Peyer's patch (tissue), 4 donors: Measurements from ENCODE around the gene TUFM. TPM values are rescaled to one million over a fixed set of nuclear protein-coding genes. Genes with fewer than 3 reads are reported as not detected.

ENCODE experiments used
- DNase-seq, 3 donors: peaks; one replicate each; pipeline ENCODE4 v3.0.0-alpha.2; 2017 to 2019
- H3K27ac ChIP-seq, 4 donors: fragments of 200-600 bp; sonication (generic); one replicate each; pipeline ENCODE4 v1.5.1; 2016 to 2019
- H3K27me3 ChIP-seq, 2 donors: fragments of 200-600 bp; sonication (generic); one replicate each; pipeline ENCODE4 v1.5.1; 2019
- H3K36me3 ChIP-seq, 3 donors: fragments of 200-600 bp; sonication (generic); one replicate each; pipeline ENCODE4 v1.5.1; 2016 to 2019
- H3K4me1 ChIP-seq, 4 donors: fragments of 200-600 bp; sonication (generic); one replicate each; pipeline ENCODE4 v1.5.1; 2016 to 2019
- H3K4me3 ChIP-seq, 4 donors: fragments of 200-600 bp; sonication (generic); 1 replicate in 3 of 4; 2 replicates in 1 of 4; pipeline ENCODE4 v1.5.1; 2016 to 2019; ENCODE audit warnings: mild to moderate bottlenecking in 1 of 4
- H3K9me3 ChIP-seq, 4 donors: fragments of 200-600 bp; sonication (generic); one replicate each; pipeline ENCODE4 v1.5.1; 2016 to 2019; ENCODE audit warnings: mild to moderate bottlenecking in 1 of 4
- CTCF ChIP-seq, 6 experiments: fragments of 450-650 bp in 4 of 6; fragments of 200-600 bp in 2 of 6; sonication (generic) in 1 of 6; IDR thresholded peaks; one replicate each; pipeline ENCODE4 v1.5.1; 2017 to 2019; ENCODE audit warnings: antibody characterized with exemption in 6 of 6, mild to moderate bottlenecking in 3 of 6, moderate library complexity in 1 of 6
- POLR2A ChIP-seq, 2 donors: fragments of 450-650 bp; IDR thresholded peaks; one replicate each; pipeline ENCODE4 v1.5.1; 2017; ENCODE audit warnings: antibody characterized with exemption in 2 of 2, mild to moderate bottlenecking in 2 of 2, moderate library complexity in 2 of 2
- total RNA-seq, 4 donors: library from RNA; depleted of rRNA; stranded (reverse); fragments of >200 nt; gene quantifications; one replicate each; pipeline ENCODE4 v1.1.0, GENCODE V29; 2016

The TUFM gene
- total RNA-seq, 4 donors from 2014 or later, result 125 to 157 (median 131) TPM

GRCh38 chr16:28877655-28878000 lies 31.5 kb upstream of the TUFM start:
- Histone ChIP-seq H3K4me1 (peaks cover 0 to 15% (median 6%) of the 10 kb centered on the region in 4 donors), H3K27ac (no peak overlapping the region)

GRCh38 chr16:28876973-28877654 lies 31.0 kb upstream of the TUFM start:
- TF ChIP-seq CTCF (IDR thresholded peaks at IDR 0.05), result no peak
- no peak for TF ChIP-seq POLR2A (IDR thresholded peaks at IDR 0.05)
- peaks cover 0 to 24% (median 0%) of the 10 kb centered on the region in 3 donors for H3K36me3 ChIP-seq
- H3K27me3 ChIP-seq, result no peaks in the 10 kb centered on the region
- no peaks in the 10 kb centered on the region for H3K9me3 ChIP-seq
- H3K4me3 ChIP-seq, result no peak overlapping the region
- peaks cover 0 to 15% (median 6%) of the 10 kb centered on the region in 4 donors for H3K4me1 ChIP-seq
- no peak for DNase-seq
- H3K27ac ChIP-seq, result no peak overlapping the region

More at GRCh38 chr16:28877655-28878000, 31.5 kb upstream of the TUFM start:
- Histone ChIP-seq H3K27me3 (no peaks in the 10 kb centered on the region), H3K4me3 (no peak overlapping the region), H3K36me3 (peaks cover 0 to 19% (median 0%) of the 10 kb centered on the region in 3 donors), H3K9me3 (no peaks in the 10 kb centered on the region)
- DNase-seq, result no peak
- TF ChIP-seq CTCF (IDR thresholded peaks at IDR 0.05) (no peak), POLR2A (IDR thresholded peaks at IDR 0.05) (no peak)

GRCh38 chr16:28876019-28876659 lies 30.0 kb upstream of the TUFM start:
- Histone ChIP-seq H3K27ac (no peak overlapping the region), H3K27me3 (no peaks in the 10 kb centered on the region), H3K4me3 (no peak overlapping the region), H3K9me3 (no peaks in the 10 kb centered on the region), H3K36me3 (peaks cover 0 to 34% (median 0%) of the 10 kb centered on the region in 3 donors), H3K4me1 (peaks cover 0 to 15% (median 6%) of the 10 kb centered on the region in 4 donors)
- DNase-seq, result no peak
- TF ChIP-seq POLR2A (IDR thresholded peaks at IDR 0.05) (no peak), CTCF (IDR thresholded peaks at IDR 0.05) (no peak)

GRCh38 chr16:28875134-28876018 lies 29.2 kb upstream of the TUFM start:
- no peak overlapping the region for H3K27ac ChIP-seq
- TF ChIP-seq CTCF (IDR thresholded peaks at IDR 0.05) (no peak), POLR2A (IDR thresholded peaks at IDR 0.05) (no peak)
- H3K36me3 ChIP-seq, result peaks cover 0 to 41% (median 0%) of the 10 kb centered on the region in 3 donors
- peaks cover 0 to 13% (median 5%) of the 10 kb centered on the region in 4 donors for H3K4me1 ChIP-seq
- H3K4me3 ChIP-seq, result no peak overlapping the region
- no peaks in the 10 kb centered on the region for H3K27me3 ChIP-seq
- no peak for DNase-seq
- H3K9me3 ChIP-seq, result no peaks in the 10 kb centered on the region

GRCh38 chr16:28874406-28874805 lies 28.3 kb upstream of the TUFM start:
- Histone ChIP-seq H3K36me3 (peaks cover 0 to 51% (median 0%) of the 10 kb centered on the region in 3 donors), H3K4me1 (peaks cover 0 to 6% (median 3%) of the 10 kb centered on the region in 4 donors), H3K9me3 (no peaks in the 10 kb centered on the region), H3K27me3 (no peaks in the 10 kb centered on the region), H3K27ac (no peak overlapping the region), H3K4me3 (no peak overlapping the region)
- TF ChIP-seq CTCF (IDR thresholded peaks at IDR 0.05), result no peak
- no peak for TF ChIP-seq POLR2A (IDR thresholded peaks at IDR 0.05)
- DNase-seq, result no peak
